GM12875 (cell line): ENCODE data around the gene GALNT18.

ENCODE experiments used
- H3K4me3 ChIP-seq: one replicate; pipeline ENCODE4 v1.5.1; 2011; ENCODE audit warnings: low read depth, low read length, control low read depth
- CTCF ChIP-seq: IDR thresholded peaks from 2 replicates; pipeline ENCODE4 v1.5.1; 2011; ENCODE audit warnings: low read depth, mild to moderate bottlenecking, control low read depth, inconsistent platforms, low read length, moderate library complexity, borderline replicate concordance; ENCODE audit not compliant: insufficient read depth

Gene GALNT18

DNA sequence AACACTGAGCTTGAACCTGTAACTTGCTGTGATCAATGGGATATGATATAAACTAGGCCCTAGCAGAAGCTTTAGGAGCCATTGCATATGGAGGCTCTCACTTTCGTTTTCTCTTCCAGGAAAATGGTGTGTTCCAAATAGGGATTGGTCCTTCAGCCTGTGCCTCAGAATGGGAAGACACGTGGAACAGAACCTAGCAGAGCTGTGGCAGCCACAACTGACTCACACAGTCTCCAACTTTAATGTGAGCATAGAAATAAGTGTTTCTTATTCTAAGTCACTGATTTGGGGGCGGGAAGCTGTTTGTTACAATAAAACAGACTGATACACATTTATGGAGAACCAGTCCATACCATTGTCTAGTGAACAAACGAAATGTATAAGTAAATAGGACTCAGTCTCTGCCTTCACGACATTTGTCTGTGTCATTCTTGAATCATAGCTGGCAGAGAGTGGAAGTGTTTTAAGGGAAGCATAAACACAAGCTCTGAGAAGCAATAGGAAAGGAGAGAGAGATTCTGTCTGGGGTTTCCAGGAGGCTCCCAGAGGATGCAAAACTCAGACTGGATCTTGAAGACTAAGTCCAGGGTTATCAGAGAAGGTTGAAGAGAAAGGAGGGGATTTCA lies 97.3 kb downstream of the GALNT18 start:
- no peak for TF ChIP-seq CTCF
- H3K4me3 ChIP-seq = no peak overlapping the region

- H3K4me3 ChIP-seq = no peak overlapping the region
- no peak for TF ChIP-seq CTCF
Observed at GRCh38 chr11:11522591-11522990, 99.2 kb downstream of the GALNT18 start.

- no peak for TF ChIP-seq CTCF
Observed at GRCh38 chr11:11521306-11522002, 100.4 kb downstream of the GALNT18 start.

GRCh38 chr11:11520231-11521015 lies 101.4 kb downstream of the GALNT18 start:
- no peak for TF ChIP-seq CTCF
- no peak overlapping the region for H3K4me3 ChIP-seq

More at GRCh38 chr11:11521306-11522002, 100.4 kb downstream of the GALNT18 start:
- H3K4me3 ChIP-seq = no peak overlapping the region

DNA sequence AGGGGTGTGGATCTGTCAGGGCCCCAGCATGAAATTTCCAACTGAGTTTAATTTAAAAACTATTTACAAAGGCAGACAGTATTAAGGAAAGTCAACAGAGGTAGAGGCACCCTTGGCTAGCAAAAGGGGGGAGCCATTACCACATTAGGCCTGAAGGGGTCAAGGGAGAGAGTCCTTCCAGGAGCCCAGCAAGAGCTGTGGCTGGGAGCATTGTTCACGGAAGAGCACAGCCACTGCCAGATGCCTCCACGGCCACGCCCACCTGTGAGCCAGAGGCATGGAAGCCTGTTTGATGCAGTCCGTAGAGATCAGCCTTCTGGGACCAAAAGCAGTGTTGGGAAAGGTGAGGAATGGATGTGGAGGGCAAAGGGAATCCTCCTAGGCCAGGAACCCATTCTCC lies 102.6 kb downstream of the GALNT18 start:
- TF ChIP-seq CTCF = peak; percentile 8; the same call in 1 of the 2 replicates
- H3K4me3 ChIP-seq = no peak overlapping the region

DNA sequence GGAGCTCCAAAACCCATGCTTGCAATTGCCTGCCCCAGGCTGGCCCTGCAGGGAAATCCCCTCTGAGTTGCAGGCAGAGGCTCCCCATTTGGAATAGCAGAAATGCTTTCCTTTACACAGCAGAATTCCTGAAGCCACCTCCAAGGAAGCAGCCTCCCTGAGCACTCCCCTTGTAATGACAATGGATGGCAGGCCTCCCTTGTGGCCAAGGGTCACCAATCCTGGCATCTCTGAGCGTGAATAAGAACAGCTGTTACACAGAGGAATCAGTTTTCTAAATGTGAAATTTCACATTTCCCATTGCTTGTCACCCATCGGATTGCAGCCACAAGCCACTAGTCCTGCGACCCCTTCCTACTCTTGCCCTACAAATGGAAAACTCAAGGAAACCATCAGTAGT lies 107.6 kb downstream of the GALNT18 start:
- TF ChIP-seq CTCF = no peak
- no peak overlapping the region for H3K4me3 ChIP-seq
